HG02610 (cell line): Measurements from ENCODE around the gene SMYD3.

ENCODE experiments used
- ATAC-seq: cut with Tn5 transposase; IDR thresholded peaks from one replicate; pipeline ENCODE4 v1.9.1; 2021; ENCODE audit warnings: mild to moderate bottlenecking, moderate library complexity; ENCODE audit not compliant: unreplicated experiment

SMYD3 gene

GRCh38 chr1:246506674-246507481 lies at the start of gene SMYD3:
TSS of gene SMYD3 (minus strand) at chr1:246507279.
- peak; percentile 85 for ATAC-seq

- no peak for ATAC-seq
Observed at GRCh38 chr1:246554201-246554600, 47.1 kb upstream of the SMYD3 start.

- ATAC-seq: no peak
Observed at GRCh38 chr1:246552110-246552509, 45.0 kb upstream of the SMYD3 start.

- no peak for ATAC-seq
Observed at GRCh38 chr1:246550402-246550801, 43.3 kb upstream of the SMYD3 start.

GRCh38 chr1:246549665-246550064 lies 42.6 kb upstream of the SMYD3 start:
- ATAC-seq: no peak

- no peak for ATAC-seq
Observed at GRCh38 chr1:246544001-246544400, 36.9 kb upstream of the SMYD3 start.

GRCh38 chr1:246540738-246541491 lies 33.8 kb upstream of the SMYD3 start:
- ATAC-seq: no peak

GRCh38 chr1:246537887-246538286 lies 30.8 kb upstream of the SMYD3 start:
- ATAC-seq: no peak

- no peak for ATAC-seq
Observed at GRCh38 chr1:246537441-246537840, 30.4 kb upstream of the SMYD3 start.

- ATAC-seq: no peak
Observed at GRCh38 chr1:246534114-246534513, 27.0 kb upstream of the SMYD3 start.

- ATAC-seq: no peak
Observed at GRCh38 chr1:246533371-246533905, 26.4 kb upstream of the SMYD3 start.

- ATAC-seq: no peak
Observed at GRCh38 chr1:246532519-246532918, 25.4 kb upstream of the SMYD3 start.

GRCh38 chr1:246530482-246530881 lies 23.4 kb upstream of the SMYD3 start:
- no peak for ATAC-seq

GRCh38 chr1:246528933-246529731 lies 22.1 kb upstream of the SMYD3 start:
- ATAC-seq: no peak

- ATAC-seq: no peak
Observed at GRCh38 chr1:246527402-246528088, 20.5 kb upstream of the SMYD3 start.

GRCh38 chr1:246526915-246527314 lies 19.8 kb upstream of the SMYD3 start:
- ATAC-seq: no peak

GRCh38 chr1:246526380-246526779 lies 19.3 kb upstream of the SMYD3 start:
- ATAC-seq: no peak

- ATAC-seq: no peak
Observed at GRCh38 chr1:246519514-246519913, 12.4 kb upstream of the SMYD3 start.

GRCh38 chr1:246518456-246519205 lies 11.6 kb upstream of the SMYD3 start:
- ATAC-seq: no peak

- ATAC-seq: no peak
Observed at GRCh38 chr1:246517391-246517790, 10.3 kb upstream of the SMYD3 start.
